SU-DHL-6 (cell line): ENCODE results near the gene CAPN9.

Experiments
- H2AFZ ChIP-seq: fragments of 200-600 bp; sonication (generic); 2 replicates; pipeline ENCODE4 v1.6.1; 2014; ENCODE audit warnings: low read depth, mild to moderate bottlenecking, moderate library complexity, mixed read lengths, antibody characterized with exemption, low read length; ENCODE audit not compliant: severe bottlenecking
- H3F3A ChIP-seq: fragments of 200-600 bp; shearing (Covaris generic); 2 replicates; pipeline ENCODE4 v1.6.0; 2016; ENCODE audit warnings: antibody characterized with exemption, mild to moderate bottlenecking; ENCODE audit not compliant: insufficient read depth
- H3K27ac ChIP-seq: fragments of 200-600 bp; sonication (generic); 2 replicates; pipeline ENCODE4 v1.5.1; 2016; ENCODE audit warnings: low read depth, mild to moderate bottlenecking, low read length, moderate library complexity, mixed read lengths
- H3K27me3 ChIP-seq: fragments of 200-600 bp; sonication (generic), shearing (Covaris generic); 2 replicates; pipeline ENCODE4 v1.6.0; 2014; ENCODE audit warnings: mild to moderate bottlenecking, low read length
- H3K36me3 ChIP-seq: fragments of 200-600 bp; sonication (generic); 2 replicates; pipeline ENCODE4 v1.6.1; 2014; ENCODE audit warnings: mild to moderate bottlenecking, low read length, mixed read lengths
- H3K4me2 ChIP-seq: fragments of 300-600, 200-600 bp; shearing (Covaris generic), sonication (generic); 2 replicates; pipeline ENCODE4 v1.6.0; 2014; ENCODE audit warnings: low read length, low read depth, mild to moderate bottlenecking; ENCODE audit not compliant: poor library complexity, severe bottlenecking
- H3K4me3 ChIP-seq: fragments of 200-600 bp; sonication (generic); 2 replicates; pipeline ENCODE4 v1.5.1; 2014; ENCODE audit warnings: antibody characterized with exemption, low read length, mild to moderate bottlenecking, mixed read lengths; ENCODE audit not compliant: insufficient read depth, poor library complexity, severe bottlenecking
- H3K79me2 ChIP-seq: fragments of 200-600 bp; sonication (generic); 2 replicates; pipeline ENCODE4 v1.6.1; 2014; ENCODE audit warnings: mild to moderate bottlenecking, low read length, moderate library complexity; ENCODE audit not compliant: insufficient read depth
- H3K9ac ChIP-seq: fragments of 200-600 bp; sonication (generic); 2 replicates; pipeline ENCODE4 v1.7.0; 2014; ENCODE audit warnings: mild to moderate bottlenecking, low read length
- H3K9me2 ChIP-seq: fragments of 200-600 bp; sonication (generic); replicated peaks from 2 replicates; pipeline ENCODE4 v1.6.1; 2014; ENCODE audit warnings: low read length; ENCODE audit not compliant: insufficient read depth
- H3K9me3 ChIP-seq: fragments of 200-600 bp; sonication (generic); 2 replicates; pipeline ENCODE4 v1.6.1; 2014; ENCODE audit warnings: low read length, mixed read lengths; ENCODE audit not compliant: insufficient read depth
- H4K20me1 ChIP-seq: fragments of 200-600 bp; sonication (generic); 2 replicates; pipeline ENCODE4 v1.6.1; 2014; ENCODE audit warnings: low read depth, mild to moderate bottlenecking, antibody characterized with exemption, low read length, moderate library complexity, mixed read lengths
- EZH2phosphoT487 ChIP-seq: fragments of 200-600 bp; sonication (generic), shearing (Covaris generic); conservative IDR thresholded peaks from 2 replicates; pipeline ENCODE4 v1.6.1; 2018; ENCODE audit warnings: mild to moderate bottlenecking, antibody characterized with exemption, low read length, moderate library complexity, mixed read lengths
- TF ChIP-seq, protein P1 (sequence below): fragments of 200-600 bp; sonication (generic); IDR thresholded peaks from one replicate; pipeline ENCODE4 v1.5.1; 2017; ENCODE audit warnings: antibody characterized with exemption, mild to moderate bottlenecking, low read length, moderate library complexity; ENCODE audit not compliant: insufficient read depth, poor library complexity, severe bottlenecking

Gene CAPN9

DNA sequence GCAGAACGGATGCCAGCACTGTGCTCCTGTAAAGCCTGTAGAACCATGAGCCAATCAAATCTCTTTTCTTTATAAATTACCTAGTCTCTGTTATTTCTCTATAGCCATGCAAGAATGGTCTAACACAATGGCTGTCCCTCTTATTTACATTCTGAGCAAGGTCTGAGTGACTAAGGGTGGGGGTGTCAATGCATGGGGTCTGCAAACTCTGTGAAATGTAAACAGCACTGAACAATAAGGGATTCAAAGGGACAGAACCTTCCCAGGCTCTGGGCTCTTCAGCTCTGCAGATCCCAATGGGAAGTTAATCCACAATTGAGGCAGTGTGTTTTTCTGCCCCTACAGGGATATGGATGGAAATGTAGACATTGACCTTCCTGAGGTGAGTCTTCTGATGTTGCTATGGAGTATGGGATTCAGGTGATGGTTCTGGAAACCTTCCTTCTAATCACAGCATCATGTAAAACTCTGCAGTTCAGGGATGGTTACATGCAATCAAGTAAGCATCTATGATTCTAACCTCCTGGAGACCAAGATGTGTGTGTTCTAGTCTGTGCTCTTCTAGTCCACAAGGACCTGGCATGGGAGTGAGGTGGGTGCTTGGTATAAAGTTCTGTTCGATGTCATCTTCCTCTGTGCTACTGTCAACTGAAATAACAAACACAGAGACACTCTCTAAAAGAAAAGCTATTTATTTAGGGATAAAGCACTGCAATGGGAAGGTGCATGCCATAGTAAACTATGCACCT, 38.6 kb downstream of the CAPN9 start:
- H3K27me3 ChIP-seq: no peaks in the 10 kb centered on the region
- TF ChIP-seq EZH2phosphoT487: no peak
- TF ChIP-seq, protein P1, sequence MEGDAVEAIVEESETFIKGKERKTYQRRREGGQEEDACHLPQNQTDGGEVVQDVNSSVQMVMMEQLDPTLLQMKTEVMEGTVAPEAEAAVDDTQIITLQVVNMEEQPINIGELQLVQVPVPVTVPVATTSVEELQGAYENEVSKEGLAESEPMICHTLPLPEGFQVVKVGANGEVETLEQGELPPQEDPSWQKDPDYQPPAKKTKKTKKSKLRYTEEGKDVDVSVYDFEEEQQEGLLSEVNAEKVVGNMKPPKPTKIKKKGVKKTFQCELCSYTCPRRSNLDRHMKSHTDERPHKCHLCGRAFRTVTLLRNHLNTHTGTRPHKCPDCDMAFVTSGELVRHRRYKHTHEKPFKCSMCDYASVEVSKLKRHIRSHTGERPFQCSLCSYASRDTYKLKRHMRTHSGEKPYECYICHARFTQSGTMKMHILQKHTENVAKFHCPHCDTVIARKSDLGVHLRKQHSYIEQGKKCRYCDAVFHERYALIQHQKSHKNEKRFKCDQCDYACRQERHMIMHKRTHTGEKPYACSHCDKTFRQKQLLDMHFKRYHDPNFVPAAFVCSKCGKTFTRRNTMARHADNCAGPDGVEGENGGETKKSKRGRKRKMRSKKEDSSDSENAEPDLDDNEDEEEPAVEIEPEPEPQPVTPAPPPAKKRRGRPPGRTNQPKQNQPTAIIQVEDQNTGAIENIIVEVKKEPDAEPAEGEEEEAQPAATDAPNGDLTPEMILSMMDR: no peak

DNA sequence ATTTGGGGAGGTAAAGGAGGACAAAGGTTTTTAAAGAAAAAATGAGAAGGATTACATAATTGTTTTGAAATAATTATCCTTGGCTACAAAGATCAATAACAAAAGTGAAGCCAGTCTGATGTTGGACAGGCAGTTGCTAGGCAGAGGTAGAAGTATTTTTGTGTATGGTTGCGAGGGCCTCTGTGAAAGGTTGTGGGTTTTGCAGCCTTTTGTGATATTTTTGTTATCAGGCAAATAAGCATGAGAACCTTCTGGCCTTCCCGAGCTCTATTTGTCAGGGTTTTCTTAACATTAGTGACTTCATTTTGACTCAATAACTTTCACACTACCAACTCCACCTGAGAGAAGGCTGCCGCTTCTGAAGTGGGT, 39.2 kb downstream of the CAPN9 start:
- no peak overlapping the region for H3K4me2 ChIP-seq

More for the DNA sequence above, 38.6 kb downstream of the CAPN9 start:
- Histone ChIP-seq H3F3A (no peaks in the 10 kb centered on the region), H3K9ac (no peak overlapping the region), H3K4me3 (no peak overlapping the region), H3K9me2 (no peaks in the 10 kb centered on the region), H2AFZ (no peak overlapping the region), H3K36me3 (no peaks in the 10 kb centered on the region), H3K79me2 (no peaks in the 10 kb centered on the region), H3K27ac (no peak overlapping the region), H3K9me3 (no peaks in the 10 kb centered on the region), H4K20me1 (no peaks in the 10 kb centered on the region), H3K4me2 (no peak overlapping the region)

DNA sequence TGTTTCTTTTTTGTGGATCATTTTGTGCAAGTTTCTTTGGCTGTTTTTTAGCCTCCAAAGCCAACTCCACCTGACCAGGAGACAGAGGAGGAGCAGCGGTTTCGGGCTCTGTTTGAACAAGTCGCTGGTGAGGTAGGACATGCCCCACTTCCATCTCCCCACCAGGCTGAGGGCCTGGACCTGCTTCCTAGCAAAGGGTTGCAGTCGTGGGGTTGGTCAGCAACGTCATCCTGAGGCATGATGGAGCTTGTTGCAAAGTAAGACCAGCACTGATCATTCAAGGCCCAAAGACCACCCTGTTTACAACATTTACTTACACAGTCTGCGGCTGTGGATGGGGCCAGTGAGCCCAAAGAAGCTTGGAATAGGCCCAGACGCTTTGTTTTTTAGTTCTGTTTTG, 40.3 kb downstream of the CAPN9 start:
- Histone ChIP-seq H3K27me3 (no peaks in the 10 kb centered on the region), H3K36me3 (no peaks in the 10 kb centered on the region), H3K4me3 (no peak overlapping the region), H3K4me2 (no peak overlapping the region), H3F3A (no peaks in the 10 kb centered on the region), H3K9me2 (no peaks in the 10 kb centered on the region), H3K9me3 (no peaks in the 10 kb centered on the region), H3K79me2 (no peaks in the 10 kb centered on the region), H4K20me1 (no peaks in the 10 kb centered on the region), H3K27ac (no peak overlapping the region), H2AFZ (no peak overlapping the region), H3K9ac (no peak overlapping the region)
- no peak for TF ChIP-seq EZH2phosphoT487
- TF ChIP-seq, protein P1: no peak

More for the DNA sequence above, 39.2 kb downstream of the CAPN9 start:
- Histone ChIP-seq H3K27me3 (no peaks in the 10 kb centered on the region), H3K79me2 (no peaks in the 10 kb centered on the region), H3K9me3 (no peaks in the 10 kb centered on the region), H3K36me3 (no peaks in the 10 kb centered on the region), H3K9me2 (no peaks in the 10 kb centered on the region), H4K20me1 (no peaks in the 10 kb centered on the region), H3K4me3 (no peak overlapping the region), H3F3A (no peaks in the 10 kb centered on the region), H2AFZ (no peak overlapping the region), H3K9ac (no peak overlapping the region), H3K27ac (no peak overlapping the region)
- TF ChIP-seq, protein P1: no peak
- no peak for TF ChIP-seq EZH2phosphoT487
